LHCN-M2 (cell line): ENCODE measurements around the gene LTA4H. TPM values are rescaled to one million over a fixed set of nuclear protein-coding genes. Genes with fewer than 3 reads are reported as not detected.

Experiments
- DNase-seq: peaks from one replicate; pipeline ENCODE4 v3.0.0-alpha.2; 2012; ENCODE audit warnings: low read depth
- total RNA-seq: library from RNA; depleted of rRNA; stranded (reverse); fragments of >200 nt; gene quantifications from 2 replicates; pipeline ENCODE4 v1.2.3, GENCODE V29; 2014

Gene LTA4H
- total RNA-seq, 1 experiment from 2014 or later: 92.0 TPM

DNA sequence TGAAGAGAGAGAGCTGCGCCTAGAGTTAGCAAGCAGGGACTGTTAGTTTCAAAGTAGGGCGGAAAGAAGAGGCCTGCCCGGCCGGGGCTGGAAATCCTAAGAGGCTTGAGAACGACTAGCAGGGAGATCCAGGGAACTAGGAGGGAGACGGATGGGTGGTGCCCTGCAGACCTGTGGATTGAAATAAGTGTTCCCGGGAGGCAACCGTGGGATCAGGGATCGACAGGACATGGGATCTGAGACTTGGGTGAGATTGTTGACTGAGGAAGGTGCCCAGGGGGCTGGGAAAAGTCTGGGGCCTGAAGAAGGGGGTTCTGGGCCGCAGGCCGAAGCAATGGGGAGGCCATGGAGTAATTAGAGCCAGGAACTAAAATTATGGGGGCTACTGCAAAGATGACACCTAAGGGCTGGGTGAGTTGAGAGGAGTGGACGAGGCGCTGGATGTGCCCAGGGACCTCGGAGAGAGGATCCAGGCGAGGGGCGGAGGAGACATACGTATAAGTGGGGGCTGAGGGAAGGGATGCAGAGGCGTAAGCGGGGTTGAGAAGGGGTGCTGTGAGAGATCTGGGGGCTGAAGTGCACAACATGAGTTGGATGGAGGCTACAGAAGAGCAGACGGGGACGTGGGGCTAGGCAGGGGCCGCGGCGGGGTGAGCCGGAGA is 635 bp downstream of the LTA4H start:
- peak; percentile 18 for DNase-seq

DNA sequence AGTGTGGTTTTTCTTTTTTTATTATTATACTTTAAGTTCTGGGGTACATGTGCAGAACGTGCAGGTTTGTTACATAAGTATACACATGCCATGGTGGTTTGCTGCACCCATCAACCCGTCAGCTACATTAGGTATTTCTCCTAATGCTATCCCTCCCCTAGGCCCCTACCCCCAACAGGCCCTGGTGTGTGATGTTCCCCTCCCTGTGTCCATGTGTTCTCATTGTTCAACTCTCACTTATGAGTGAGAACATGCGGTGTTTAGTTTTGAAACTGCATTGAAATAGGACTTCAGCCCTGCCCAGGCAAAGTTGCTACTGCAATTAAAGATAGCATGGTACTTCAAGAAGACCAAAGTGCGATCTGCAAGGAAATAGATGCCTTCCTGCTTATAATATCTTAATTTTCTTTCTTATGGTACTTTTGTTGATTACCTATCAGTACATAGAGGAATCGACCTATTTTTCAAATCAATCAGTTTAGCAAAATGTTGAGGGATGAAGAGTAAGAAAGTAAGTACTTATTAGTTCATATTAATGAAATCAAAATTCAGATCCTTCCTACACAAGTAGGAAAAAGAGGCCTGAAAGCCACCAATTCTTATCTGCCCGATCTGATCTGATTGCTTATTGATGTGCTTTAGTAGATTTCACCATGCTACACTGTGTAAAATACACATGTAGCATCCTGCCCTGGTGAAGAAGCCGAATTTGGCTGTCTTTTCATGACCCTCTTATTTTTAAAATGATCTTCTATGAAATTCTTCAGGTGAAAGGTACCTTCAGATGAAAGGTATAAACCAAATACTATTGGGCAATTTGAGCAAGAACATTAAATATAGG is 1.6 kb downstream of the LTA4H start:
- no peak for DNase-seq

DNA sequence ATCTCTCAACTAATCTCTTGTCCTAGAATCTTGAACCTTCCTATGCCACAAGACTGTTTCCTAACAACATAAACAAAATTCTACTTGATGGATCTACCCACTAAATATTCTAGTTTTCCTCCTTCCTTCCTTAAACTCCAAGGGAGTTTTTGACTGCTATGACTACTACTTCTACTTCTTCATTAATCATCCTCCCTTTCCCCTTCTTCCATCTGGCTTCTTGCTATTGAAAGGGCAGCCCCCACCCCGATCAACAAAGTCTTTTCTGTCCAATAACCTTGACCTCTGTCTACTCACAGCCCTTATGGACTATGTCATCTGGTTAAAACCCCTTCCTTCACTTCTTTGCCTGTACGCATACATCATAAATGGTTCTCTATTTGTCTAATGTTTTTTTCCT is 5.6 kb downstream of the LTA4H start:
- no peak for DNase-seq

DNA sequence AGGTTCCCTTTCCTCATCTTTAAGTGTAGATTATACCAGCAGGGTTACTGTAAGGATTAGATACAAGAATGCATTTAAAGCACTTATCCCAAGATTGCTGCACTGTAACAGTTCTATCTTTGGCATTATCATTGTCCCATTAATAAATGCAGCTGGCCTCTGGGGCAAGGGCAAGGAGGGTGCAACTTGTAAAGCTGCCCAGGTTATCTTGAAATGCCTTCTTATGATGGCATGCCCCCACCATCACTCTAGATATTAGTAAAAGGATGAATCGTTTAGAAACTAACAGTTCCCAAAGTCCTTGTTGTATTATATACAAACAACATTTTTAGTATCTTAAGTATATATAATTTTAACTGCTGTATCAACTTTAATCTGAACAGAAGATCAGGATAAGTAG is 6.8 kb downstream of the LTA4H start:
- DNase-seq: no peak

DNA sequence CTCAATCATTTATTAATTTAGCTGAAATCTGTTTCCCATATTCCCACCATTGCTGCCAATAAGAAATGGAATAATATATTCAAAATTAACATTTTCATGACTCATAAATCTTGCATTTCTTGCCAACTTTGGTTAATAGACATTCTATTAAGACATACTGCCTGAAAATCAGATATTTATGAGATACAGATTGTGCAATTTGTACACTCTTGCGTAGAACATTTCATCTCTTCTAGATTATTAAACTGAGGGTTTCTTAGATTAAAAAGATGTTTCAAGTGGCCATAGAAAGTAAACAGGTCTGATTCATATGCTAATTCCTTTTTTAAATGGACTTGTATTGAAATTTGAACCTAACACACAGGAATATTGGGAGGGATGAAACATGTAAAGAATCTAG is 9.1 kb downstream of the LTA4H start:
- DNase-seq: no peak

DNA sequence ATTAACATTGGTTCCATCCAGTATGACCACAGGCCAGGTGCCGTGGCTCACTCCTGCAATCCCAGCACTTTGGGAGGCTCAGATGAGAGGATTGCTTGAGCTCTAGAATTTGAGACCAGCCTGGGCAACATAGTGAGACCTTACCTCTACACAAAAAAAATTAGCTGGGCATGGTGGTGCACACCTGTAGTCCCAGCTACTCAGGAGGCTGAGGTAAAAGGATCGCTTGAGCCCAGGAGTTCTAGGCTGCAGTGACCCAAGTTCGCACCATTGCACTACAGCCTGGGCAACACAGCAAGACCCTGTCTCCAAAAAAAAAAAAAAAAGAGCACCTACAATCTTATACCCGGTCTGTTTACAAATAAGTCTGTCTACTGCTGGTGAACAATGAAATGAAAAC is 9.9 kb downstream of the LTA4H start:
- DNase-seq: no peak

DNA sequence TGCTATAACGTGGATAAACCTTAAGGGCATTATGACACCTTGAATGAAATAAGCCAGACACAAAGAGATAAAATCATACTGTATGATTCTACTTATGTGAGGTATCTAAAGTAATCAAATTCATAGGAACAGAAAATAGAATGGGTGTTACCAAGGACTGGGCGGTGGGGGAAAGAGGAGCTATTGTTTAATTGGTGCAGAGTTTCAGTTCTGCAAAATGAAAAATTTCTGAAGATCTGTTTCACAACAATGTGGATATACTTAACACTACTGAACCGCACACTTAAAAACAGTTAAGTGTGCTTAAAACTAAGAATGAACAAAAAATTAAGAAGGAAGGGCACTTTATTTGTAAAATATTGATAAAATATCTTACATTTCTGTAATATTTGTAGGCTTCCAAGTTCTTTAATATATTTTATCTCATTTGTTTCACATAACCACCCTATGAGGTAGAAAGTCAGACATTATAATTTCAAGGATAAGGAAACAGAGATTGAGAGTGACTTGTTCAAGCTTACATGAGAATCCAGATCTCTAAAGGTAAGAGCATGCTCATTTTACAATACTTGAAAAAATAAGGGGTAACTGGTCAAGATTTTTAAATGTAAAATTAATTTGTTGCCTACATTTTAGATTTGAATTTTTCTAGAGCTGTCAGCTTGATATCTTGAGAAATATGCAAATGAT is 14.9 kb downstream of the LTA4H start:
- DNase-seq: no peak

DNA sequence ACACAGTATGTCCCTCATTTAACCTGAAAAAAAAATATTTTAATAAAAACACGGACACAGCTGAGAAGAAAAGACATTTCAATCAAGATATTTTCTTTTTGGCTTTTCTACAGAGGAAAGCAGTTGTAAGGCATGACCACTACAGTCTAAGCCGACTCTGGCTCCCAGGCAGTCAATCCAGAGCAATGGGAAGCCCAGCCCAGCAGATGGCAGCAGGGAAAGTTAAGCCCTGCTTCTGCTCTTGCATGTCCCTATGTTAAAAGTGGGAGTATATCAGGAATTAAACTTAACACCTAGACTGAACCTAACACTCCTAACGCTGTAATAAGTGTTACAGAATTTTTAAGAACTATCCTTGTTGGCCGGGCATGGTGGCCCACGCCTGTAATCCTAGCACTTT is 19.7 kb downstream of the LTA4H start:
- peak; percentile 32 for DNase-seq

DNA sequence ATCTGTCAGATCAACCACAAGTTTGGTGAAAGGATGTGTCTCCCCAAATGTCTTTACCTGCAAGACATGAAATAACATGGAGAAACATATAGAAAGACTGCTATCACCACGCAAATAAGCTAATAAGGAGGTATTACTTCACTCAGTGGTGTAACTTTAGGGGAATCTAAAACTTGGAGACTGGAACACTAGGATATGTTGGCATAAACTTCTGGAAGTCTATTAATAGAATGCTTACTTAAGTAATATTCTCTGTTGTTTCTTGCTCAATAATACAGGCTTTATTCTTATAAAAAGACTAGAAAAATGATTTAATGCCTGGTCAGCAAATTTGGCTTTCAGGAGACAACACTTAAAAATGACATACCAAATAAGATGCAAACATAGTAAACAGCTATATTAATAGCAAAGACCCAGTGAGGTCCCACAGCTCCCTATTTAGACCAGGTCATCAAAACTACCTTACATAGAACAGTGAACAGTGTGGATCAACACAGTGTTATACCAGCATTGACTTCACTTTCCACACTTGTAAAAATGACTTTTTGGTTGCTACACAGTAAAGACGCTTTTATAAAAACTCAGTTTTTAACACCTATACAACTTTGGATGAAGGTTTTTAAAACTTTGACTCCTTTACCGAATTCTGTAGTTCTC is 20.3 kb downstream of the LTA4H start:
- DNase-seq: no peak

DNA sequence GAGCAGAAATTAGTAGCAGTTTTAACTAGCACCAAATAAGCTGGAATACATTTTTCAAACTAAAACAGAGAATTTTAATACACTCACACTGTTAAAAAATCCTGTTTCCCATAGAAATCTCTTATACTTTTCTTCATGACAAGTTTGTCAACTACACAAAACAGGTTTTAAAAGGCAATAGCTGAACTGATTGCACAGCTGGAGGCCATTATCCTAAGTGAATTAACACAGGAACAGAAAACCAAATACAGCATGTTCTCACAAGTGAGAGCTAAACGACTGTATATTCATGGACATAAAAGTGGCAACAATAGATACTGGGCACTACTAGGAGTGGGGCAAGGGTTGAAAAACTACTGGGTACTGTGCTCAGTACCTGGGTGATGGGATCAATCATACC is 27.7 kb downstream of the LTA4H start:
- no peak for DNase-seq

DNA sequence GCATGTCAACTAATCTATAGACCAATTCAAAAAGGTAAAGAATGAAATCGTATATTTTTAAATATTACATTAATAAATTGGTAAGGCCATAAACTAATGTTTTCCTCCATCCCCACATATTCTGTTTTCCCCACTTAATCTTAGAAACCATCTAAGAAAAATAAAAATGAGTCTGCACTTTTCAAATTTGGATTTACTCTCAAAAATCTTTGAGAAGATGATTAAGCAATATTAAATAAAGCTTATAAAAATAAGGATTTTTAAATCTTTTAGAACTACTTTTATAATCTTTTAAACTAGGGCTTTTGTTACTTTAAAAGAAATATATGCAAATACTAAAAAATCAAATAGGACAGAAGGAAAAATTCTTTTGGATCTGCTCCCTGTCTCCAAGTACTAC is 28.7 kb downstream of the LTA4H start:
- no peak for DNase-seq

DNA sequence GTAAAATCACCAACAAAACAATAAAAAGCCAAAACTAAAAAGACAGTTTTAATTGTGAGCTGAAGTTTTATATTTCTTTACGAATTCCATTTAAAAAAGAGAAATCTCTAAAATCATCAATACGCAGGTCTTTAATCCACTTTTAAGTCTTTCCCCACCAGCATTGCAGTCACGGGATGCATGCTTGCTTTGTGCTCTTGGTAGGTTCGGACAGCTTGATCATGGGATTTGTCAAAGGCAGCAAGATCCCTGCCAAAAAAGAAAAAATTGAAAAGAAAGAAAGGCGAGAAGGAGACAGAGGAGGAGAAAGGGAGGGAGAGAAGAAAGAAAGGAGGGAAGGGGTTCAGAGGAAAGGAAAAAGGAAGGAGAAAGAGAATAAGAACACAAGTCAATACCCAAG is 34.5 kb downstream of the LTA4H start:
- DNase-seq: no peak

DNA sequence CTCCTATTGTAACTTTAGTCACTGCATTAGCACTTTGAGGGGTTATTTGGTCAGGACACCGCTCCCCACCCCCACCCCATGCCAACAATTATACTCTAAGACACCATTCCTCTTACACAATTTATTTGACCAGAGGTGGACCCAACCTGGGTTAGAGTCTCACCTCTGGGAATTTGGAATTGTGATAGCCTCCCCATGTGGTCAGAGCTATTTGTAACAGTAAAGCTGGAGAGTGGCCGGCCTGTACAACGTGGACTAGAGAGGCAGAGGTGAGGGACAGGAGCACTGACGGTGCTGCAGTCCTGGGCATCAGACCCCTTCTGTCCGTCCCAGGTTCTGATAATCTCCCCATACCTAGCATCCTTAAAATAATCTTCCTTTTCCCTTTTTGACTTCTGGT is 35.9 kb downstream of the LTA4H start:
- no peak for DNase-seq

DNA sequence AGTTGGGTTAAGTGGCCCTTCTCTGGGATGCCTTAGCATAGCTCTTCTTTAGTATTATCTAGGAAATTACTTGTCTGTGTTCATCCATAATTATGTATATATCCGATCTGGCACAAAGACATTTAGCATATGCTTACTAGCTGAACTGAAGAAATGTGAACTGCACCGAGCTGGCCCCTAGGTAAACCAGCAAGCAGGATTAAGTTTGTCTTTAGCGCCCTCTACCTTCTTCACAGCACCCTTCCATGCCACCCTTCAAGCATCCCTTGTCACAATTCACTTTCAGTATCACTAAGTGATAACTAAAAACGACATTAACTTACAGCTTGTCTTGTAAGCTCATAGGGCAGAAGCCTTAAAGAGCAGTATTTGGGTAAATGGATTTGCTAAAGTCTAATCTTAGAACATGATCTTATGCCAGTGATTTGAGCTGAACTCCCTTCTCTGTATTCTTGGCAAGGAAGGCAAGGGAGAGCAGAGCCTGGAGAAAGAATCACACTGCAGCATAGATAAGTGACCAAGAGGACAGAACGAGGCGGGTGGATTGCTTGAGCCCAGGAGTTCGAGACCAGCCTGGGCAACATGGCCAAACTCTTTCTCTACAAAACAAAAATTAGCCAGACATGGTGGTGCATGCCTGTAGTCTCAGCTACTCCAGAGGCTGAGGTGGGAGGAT is 36.6 kb downstream of the LTA4H start:
- peak; percentile 47 for DNase-seq

DNA sequence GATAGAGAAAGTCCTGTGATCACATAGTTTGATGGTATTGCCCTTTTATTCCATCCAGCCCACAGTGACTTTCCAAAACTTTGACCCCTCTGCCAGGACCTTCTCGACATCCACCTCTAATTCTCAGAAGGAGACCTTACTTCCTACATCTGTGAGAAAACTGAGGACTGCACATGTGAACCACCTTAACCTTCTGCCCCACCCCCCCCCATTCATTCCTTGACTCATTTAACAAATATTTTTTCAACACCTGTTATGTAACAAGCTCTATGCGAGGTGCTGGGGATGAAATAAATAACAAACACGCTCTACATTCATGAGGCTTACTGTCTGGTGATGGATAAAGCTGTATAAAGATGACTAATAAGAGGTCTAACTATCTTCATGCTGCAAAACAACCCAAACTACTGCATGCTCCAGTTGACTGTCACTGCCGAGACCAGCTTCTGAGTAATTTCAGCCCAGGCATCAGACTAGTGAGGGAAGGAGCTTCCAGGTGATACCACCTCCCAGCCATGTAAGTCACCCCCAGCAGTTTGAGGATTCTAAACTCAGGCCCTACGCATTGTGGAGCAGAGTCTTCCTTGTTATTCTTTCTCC is 37.4 kb downstream of the LTA4H start:
- no peak for DNase-seq

DNA sequence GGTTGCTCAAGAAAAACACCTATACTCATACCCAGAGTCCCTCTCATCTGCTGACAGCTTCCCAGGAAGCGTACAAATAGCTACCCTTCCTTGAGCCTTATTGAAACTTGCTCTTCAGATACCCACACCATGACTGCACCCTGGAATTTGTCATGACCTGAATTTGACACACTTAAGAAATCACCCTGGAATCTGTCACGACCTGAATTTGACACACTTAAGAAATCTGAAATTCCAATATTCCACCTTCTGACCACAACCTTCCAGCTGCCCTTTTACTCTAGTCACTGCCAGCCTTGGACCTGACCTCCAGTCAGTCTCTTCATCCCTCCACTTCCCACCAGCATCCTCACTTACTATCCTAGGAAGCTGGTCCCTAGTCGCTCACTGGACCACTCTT is 38.1 kb downstream of the LTA4H start:
- no peak for DNase-seq

DNA sequence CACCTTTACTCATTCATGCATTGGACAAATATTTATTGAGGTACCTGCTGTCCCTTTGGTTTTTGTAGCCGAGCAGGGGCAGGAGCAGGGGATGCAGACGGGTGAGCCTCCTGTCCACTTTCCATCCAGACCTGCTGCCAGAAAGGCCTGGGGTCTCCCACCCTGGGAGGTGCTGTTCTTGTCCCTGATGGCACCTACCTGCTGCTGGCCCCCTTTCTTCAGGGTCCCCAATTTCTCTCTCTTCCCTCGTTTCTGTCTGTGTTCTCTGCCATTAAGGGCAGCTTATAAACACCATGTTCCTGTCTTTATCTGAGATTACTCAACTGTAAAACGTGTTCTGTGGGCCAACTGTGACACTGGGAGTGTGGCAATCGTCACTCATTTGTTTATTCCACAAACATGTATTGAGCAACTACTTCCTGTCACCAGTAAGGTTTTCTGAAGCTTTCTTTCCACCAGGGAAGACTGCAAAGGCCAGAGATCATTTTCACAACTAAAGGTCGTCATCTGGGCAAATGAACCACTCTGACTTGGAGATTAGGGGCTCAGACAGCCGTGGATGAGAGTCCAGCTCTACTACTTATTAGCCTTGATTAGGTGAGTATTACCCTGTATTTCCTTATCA is 39.2 kb downstream of the LTA4H start, which contains the start of gene HAL:
TSS of gene HAL (minus strand) at position 311 of the 625 bp plus-strand sequence. CDS start 434 bp downstream, outside the sequence.
- DNase-seq: no peak

DNA sequence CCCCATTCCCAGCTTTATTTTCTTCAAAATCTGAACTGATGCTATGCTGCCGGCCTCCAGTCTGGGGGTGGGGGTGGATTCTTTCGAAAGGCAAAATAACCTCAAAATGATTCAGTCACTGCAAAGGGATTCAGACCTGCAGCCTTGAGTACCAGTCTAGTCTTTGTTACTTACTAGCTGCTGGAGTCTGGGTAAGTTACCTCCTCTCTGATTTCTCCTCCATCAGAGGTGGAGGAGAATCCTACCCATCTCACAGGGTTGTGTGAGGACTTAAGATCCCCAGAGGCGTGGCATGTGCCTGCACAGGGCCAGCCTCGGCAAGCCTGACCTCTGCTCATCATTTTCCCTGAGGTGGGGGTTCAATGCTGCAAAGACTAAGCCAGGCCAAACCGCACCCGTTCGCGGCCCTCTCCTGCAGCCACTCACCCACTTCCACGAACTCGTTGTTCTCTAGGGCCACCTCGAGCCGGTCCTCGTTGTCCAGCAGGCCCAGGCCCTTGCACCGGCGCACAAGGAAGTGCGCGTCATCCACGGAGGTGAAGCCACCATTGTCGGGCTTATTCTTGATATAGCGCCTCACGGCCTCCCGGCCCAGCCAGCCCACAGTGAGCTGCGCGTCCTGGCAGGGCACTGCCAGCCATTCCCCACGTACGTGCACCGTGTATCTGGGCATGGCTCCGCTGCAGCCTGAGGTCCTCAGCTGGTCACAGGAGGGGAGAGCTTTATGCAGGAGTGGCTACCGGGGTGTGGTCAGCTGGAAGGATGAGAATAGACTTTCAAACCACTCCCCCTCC is 40.0 kb downstream of the LTA4H start:
- DNase-seq: no peak

DNA sequence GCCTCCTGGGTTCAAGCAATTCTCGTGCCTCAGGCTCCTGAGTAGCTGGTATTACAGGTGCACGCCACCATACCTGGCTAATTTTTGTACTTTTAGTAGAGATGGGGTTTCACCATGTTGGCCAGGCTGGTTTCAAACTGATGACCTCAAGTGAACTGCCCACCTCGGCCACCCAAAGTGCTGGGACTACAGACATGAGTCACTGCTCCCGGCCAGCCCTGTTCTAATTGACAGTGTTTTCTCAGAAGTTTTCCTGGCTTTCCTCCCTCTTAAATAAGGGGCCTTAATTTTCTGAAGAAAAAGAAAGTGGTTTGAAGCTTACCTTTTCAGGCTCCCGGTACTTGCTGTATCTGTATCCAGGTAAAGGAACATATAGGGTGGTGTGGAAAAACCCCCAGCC is 40.9 kb downstream of the LTA4H start:
- DNase-seq: no peak

DNA sequence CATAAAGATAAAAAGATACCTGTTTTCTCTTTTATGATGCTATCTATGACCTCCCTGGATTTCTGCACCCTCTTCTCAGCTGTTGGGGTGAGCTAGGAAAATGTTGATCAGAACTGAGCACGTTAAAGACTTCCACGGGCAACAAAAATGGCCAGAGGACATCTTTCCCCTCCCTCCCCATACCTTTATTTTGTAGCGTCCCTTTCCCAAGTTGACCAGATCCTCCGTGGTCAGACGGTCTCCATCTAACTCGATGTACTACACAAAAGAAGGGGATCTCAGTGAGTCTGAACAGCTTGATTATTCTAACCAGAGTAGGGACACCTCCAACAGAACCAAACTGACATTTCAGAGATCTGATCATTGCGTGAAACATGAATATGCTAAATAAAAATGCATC is 41.5 kb downstream of the LTA4H start:
- no peak for DNase-seq
